Heart left ventricle (tissue), 13 donors: ENCODE measurements around the gene SPATA24.

Source experiments
- CTCF ChIP-seq, 12 donors: fragments of 200-600 bp; sonication (generic) in 4 of 12; IDR thresholded peaks; one replicate each; pipeline versions ENCODE4 v1.5.0 to v1.8.0; 2018 to 2022; ENCODE audit warnings: antibody characterized with exemption in 12 of 12, mild to moderate bottlenecking in 5 of 12
- POLR2A ChIP-seq, 2 donors: fragments of 450-650 bp; IDR thresholded peaks; one replicate each; pipeline ENCODE4 v1.6.1; 2017; ENCODE audit warnings: antibody characterized with exemption in 2 of 2, mild to moderate bottlenecking in 2 of 2, moderate library complexity in 2 of 2
- donor health status: ischemic (EF 13 %, LVEDD 7.1; RV severe dilation, severe dysfunction).
- donor health status: DM: no; HTN: yes; CAD: no.
- donor health status: DM: no; HTN: no; CAD: no.
- donor health status: ischemic (EF 25% LVEDD 6.9; RV normal size, moderate dysfunction).
- donor health status: ischemic (EF 25% LVEDD 5.7; RV mildly dilated, moderate dysfunction).
- donor health status: ischemic (EF 35%, LVEDD 5.7; RV mildly dilated, moderate dysfunction).
- donor health status: nonischemic (EF 11% LVEDD 7.7; RV severe dilation, severe dysfunction).
- donor health status: DM: yes; HTN: yes; CAD: no.
- donor health status: PGD.
- donor health status: ischemic (EF 29% LVEDD 5.4; RV normal size, mild dysfunction).
- donor health status: nonischemic (EF 23%, LVEDD 6.1; RV moderate dilation, normal function).

DNA sequence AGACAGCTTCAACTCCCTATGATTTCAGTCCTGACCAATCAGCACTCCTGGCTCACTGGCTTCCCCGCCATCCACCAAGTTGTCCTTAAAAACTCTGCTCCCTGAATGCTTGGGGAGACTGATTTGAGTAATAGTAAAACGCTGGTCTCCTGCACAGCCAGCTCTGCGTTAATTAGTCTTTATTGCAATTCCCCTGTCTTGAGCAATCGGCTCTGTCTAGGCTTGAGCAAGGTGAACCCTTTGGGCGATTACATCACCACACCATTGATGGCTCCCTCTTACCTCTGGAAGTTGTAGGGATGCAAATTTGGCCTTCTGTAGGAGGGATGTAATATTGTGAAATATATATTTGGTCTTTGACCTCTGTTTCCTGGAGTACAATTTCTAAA, 17.8 kb downstream of the SPATA24 start:
- no peak for TF ChIP-seq POLR2A (IDR thresholded peaks at IDR 0.05)
- no peak for TF ChIP-seq CTCF (IDR thresholded peaks at IDR 0.05)
